HepG2 (cell line): ENCODE data around the gene NXPH4. TPM values are rescaled to one million over a fixed set of nuclear protein-coding genes. Genes with fewer than 3 reads are reported as not detected.

Experiments used
- ATAC-seq: fragments of 200-7000 bp; cut with Tn5 transposase; 3 replicates; pipeline ENCODE4 v1.9.1; 2020; ENCODE audit warnings: mild to moderate bottlenecking, moderate library complexity
- BruUV-seq: library from RNA; stranded (reverse); fragments of 400-500 nt; replicated peaks from 2 replicates; lab custom pipeline; 2021; lab: Mats Ljungman, UMichigan
- CTCF ChIA-PET: fragments of 300-600 bp; formaldehyde crosslinking; extraction: SDS; loops from one replicate; lab custom pipeline; 2021; ENCODE audit warnings: low total read pairs, inconsistent platforms, low intra/inter-chr PET ratio; lab: Yijun Ruan, JAX
- POLR2A ChIA-PET: fragments of 350-600 bp; sonication (Branson Sonifier 250); formaldehyde crosslinking; loops from one replicate; lab custom pipeline; 2020; ENCODE audit warnings: antibody characterized with exemption, inconsistent platforms; lab: Yijun Ruan, JAX
- DNase-seq: peaks from one replicate; pipeline ENCODE4 v3.0.0-alpha.2; 2015; ENCODE audit warnings: low spot score
- FAIRE-seq: peaks from 3 replicates; lab custom pipeline; 2011; peaks lifted over from hg19 to GRCh38; lab: Jason Lieb, UNC
- H2AFZ ChIP-seq: one replicate; pipeline ENCODE4 v1.6.1; 2011; ENCODE audit warnings: low read length, inconsistent platforms
- H3K27ac ChIP-seq: fragments of 300-600 bp; 3 replicates; pipeline ENCODE4 v1.8.0; 2011; ENCODE audit warnings: mixed run types, mild to moderate bottlenecking, mixed read lengths, low read length, inconsistent platforms; ENCODE audit not compliant: insufficient read depth; ENCODE audit errors: extremely low read length
- H3K27me3 ChIP-seq, 2 experiments: fragments of 200-600 bp in 1 of 2; 2 replicates in 1 of 2; 3 replicates in 1 of 2; pipeline versions ENCODE4 v1.6.0 to v1.8.0; 2011; ENCODE audit warnings: low read length in 2 of 2, mild to moderate bottlenecking in 2 of 2, moderate library complexity in 2 of 2, inconsistent platforms in 1 of 2; ENCODE audit not compliant: insufficient read depth in 2 of 2, control insufficient read depth in 1 of 2
- H3K36me3 ChIP-seq, 2 experiments: fragments of 200-600 bp in 1 of 2; replicated peaks in 1 of 2; 2 replicates in 1 of 2; 3 replicates in 1 of 2; pipeline versions ENCODE4 v1.5.1 to v1.8.0; 2011; ENCODE audit warnings: low read length in 2 of 2, inconsistent platforms in 1 of 2; ENCODE audit not compliant: insufficient read depth in 2 of 2, control insufficient read depth in 1 of 2
- H3K4me1 ChIP-seq: 2 replicates; pipeline ENCODE4 v1.5.1; 2012; ENCODE audit warnings: low read length, inconsistent platforms; ENCODE audit not compliant: insufficient read depth
- H3K4me2 ChIP-seq: 2 replicates; pipeline ENCODE4 v1.6.0; 2011; ENCODE audit warnings: low read depth, low read length, inconsistent platforms
- H3K4me3 ChIP-seq, 3 experiments: fragments of 200-600 bp in 1 of 3; sonication (generic), shearing (Covaris generic) in 1 of 3; replicated peaks in 1 of 3; 2 replicates each; pipeline ENCODE4 v1.5.1; 2011 to 2016; ENCODE audit warnings: low read length in 3 of 3, inconsistent platforms in 2 of 3, low read depth in 2 of 3, mild to moderate bottlenecking in 2 of 3, control low read depth in 1 of 3, mixed read lengths in 1 of 3; ENCODE audit not compliant: insufficient read depth in 1 of 3
- H3K79me2 ChIP-seq: one replicate; pipeline ENCODE4 v1.6.1; 2011; ENCODE audit warnings: low read length, inconsistent platforms; ENCODE audit not compliant: insufficient read depth
- H3K9ac ChIP-seq: 2 replicates; pipeline ENCODE4 v1.6.0; 2011; ENCODE audit warnings: mild to moderate bottlenecking, low read depth, low read length, inconsistent platforms; ENCODE audit not compliant: insufficient read depth
- H3K9me3 ChIP-seq: 2 replicates; pipeline ENCODE4 v1.5.1; 2012; ENCODE audit warnings: mild to moderate bottlenecking, low read length
- H4K20me1 ChIP-seq: 2 replicates; pipeline ENCODE4 v1.6.0; 2011; ENCODE audit warnings: inconsistent platforms, mild to moderate bottlenecking, low read length, moderate library complexity; ENCODE audit not compliant: insufficient read depth
- ATF4 ChIP-seq, 2 experiments: fragments of 450-650 bp in 1 of 2; sonication (generic) in 1 of 2; formaldehyde crosslinking; IDR thresholded peaks; 2 replicates each; pipeline versions ENCODE4 v1.5.0 to v1.8.0; 2020 to 2022; ENCODE audit warnings: mild to moderate bottlenecking in 1 of 2, missing genetic modification reagents in 1 of 2
- CEBPB ChIP-seq: IDR thresholded peaks from 2 replicates; pipeline ENCODE4 v1.6.1; 2011; ENCODE audit warnings: low read depth, low read length, improper control_type of control experiment, borderline replicate concordance
- CEBPG ChIP-seq: IDR thresholded peaks from 2 replicates; pipeline ENCODE4 v1.6.1; 2016
- GLMP ChIP-seq: sonication (generic); formaldehyde crosslinking; IDR thresholded peaks from 2 replicates; pipeline ENCODE4 v1.9.0; 2021; ENCODE audit warnings: missing genetic modification reagents, mild to moderate bottlenecking, borderline replicate concordance
- HMG20A ChIP-seq: IDR thresholded peaks from 2 replicates; pipeline ENCODE4 v1.6.1; 2016; ENCODE audit warnings: borderline replicate concordance
- HNRNPL ChIP-seq: fragments of 200-400 bp; formaldehyde crosslinking; IDR thresholded peaks from 2 replicates; pipeline ENCODE4 v1.6.1; 2017; ENCODE audit warnings: mild to moderate bottlenecking, low read depth, low read length
- MAFF ChIP-seq: IDR thresholded peaks from 2 replicates; pipeline ENCODE4 v1.6.1; 2011; ENCODE audit warnings: low read depth, low read length, improper control_type of control experiment
- MBNL3 ChIP-seq: fragments of 250-450 bp; sonication (Bioruptor Pico); conservative IDR thresholded peaks from 2 replicates; pipeline ENCODE4 v1.8.0; 2022; ENCODE audit warnings: mild to moderate bottlenecking, inconsistent platforms
- MLX ChIP-seq: IDR thresholded peaks from 2 replicates; pipeline ENCODE4 v1.6.1; 2016
- MTA1 ChIP-seq: sonication (generic); formaldehyde crosslinking; IDR thresholded peaks from 2 replicates; pipeline ENCODE4 v1.4.0; 2020; ENCODE audit warnings: missing genetic modification reagents, mild to moderate bottlenecking, borderline replicate concordance
- RBFOX2 ChIP-seq: fragments of 200-400 bp; formaldehyde crosslinking; IDR thresholded peaks from 2 replicates; pipeline ENCODE4 v1.6.1; 2017; ENCODE audit warnings: low read depth, mild to moderate bottlenecking, low read length
- SP5 ChIP-seq: IDR thresholded peaks from 2 replicates; pipeline ENCODE4 v1.6.1; 2016; ENCODE audit warnings: low read depth, borderline replicate concordance
- SSRP1 ChIP-seq: IDR thresholded peaks from 2 replicates; pipeline ENCODE4 v1.6.1; 2016; ENCODE audit warnings: control low read depth
- ZFP41 ChIP-seq: sonication (generic); formaldehyde crosslinking; IDR thresholded peaks from 2 replicates; pipeline ENCODE4 v1.4.0; 2020; ENCODE audit warnings: mild to moderate bottlenecking, missing genetic modification reagents, borderline replicate concordance
- ZNF282 ChIP-seq: fragments of 450-650 bp; IDR thresholded peaks from 2 replicates; pipeline ENCODE4 v1.6.1; 2018; ENCODE audit not compliant: partially characterized antibody
- ZNF33A ChIP-seq: sonication (generic); formaldehyde crosslinking; IDR thresholded peaks from 2 replicates; pipeline ENCODE4 v1.5.1; 2020; ENCODE audit warnings: missing genetic modification reagents, mild to moderate bottlenecking, moderate library complexity, borderline replicate concordance
- ZNF619 ChIP-seq: sonication (generic); formaldehyde crosslinking; IDR thresholded peaks from 2 replicates; pipeline ENCODE4 v1.4.0; 2020; ENCODE audit warnings: mild to moderate bottlenecking, missing genetic modification reagents
- ZNF670 ChIP-seq: sonication (generic); formaldehyde crosslinking; IDR thresholded peaks from 2 replicates; pipeline ENCODE4 v1.8.0; 2022; ENCODE audit warnings: mild to moderate bottlenecking, missing genetic modification reagents, borderline replicate concordance
- ZNF737 ChIP-seq: sonication (generic); formaldehyde crosslinking; IDR thresholded peaks from 2 replicates; pipeline ENCODE4 v1.5.0; 2020; ENCODE audit warnings: missing genetic modification reagents, mild to moderate bottlenecking, borderline replicate concordance
- ZNF775 ChIP-seq: sonication (generic); formaldehyde crosslinking; IDR thresholded peaks from 2 replicates; pipeline ENCODE4 v1.4.0; 2020; ENCODE audit warnings: missing genetic modification reagents, mild to moderate bottlenecking, moderate library complexity, borderline replicate concordance
- ZNF816 ChIP-seq: sonication (generic); formaldehyde crosslinking; IDR thresholded peaks from 2 replicates; pipeline ENCODE4 v1.8.0; 2022; ENCODE audit warnings: missing genetic modification reagents, mild to moderate bottlenecking, borderline replicate concordance
- ZSCAN9 ChIP-seq: IDR thresholded peaks from 2 replicates; pipeline ENCODE4 v1.6.1; 2016; ENCODE audit warnings: borderline replicate concordance
- WGBS: methylation state at CpG from one replicate; pipeline ENCODE4 v1.1.6; 2017; ENCODE audit warnings: low lambda C conversion rate; 5-methylcytosine and 5-hydroxymethylcytosine counted together
- in situ Hi-C: cut with HindIII; loops from 2 replicates; pipeline ENCODE4 v1.10.0; 2017; ENCODE audit warnings: low pct_unique_long_range_greater_than_20kb; ENCODE audit not compliant: extremely low pct_ligation_motif_present
- intact Hi-C: fragments of 100-400 bp; cut with micrococcal nuclease; formaldehyde crosslinking; loops from one replicate; pipeline ENCODE4 v1.10.0; 2022; ENCODE audit not compliant: unreplicated experiment
- polyA plus RNA-seq, 8 experiments: library from polyadenylated mRNA; depleted of rRNA in 3 of 8; stranded (reverse) in 7 of 8; unstranded in 1 of 8; fragments of >200 nt; fragmentation: Illumina TruSeq in 4 of 8; extraction: Trizol in 4 of 8; gene quantifications; 2 replicates each; pipeline versions ENCODE4 v1.2.1 to v1.2.3, GENCODE V29; 2011 to 2016; ENCODE audit warnings: low read depth in 4 of 8, missing spikeins in 1 of 8, mixed read lengths in 1 of 8; ENCODE audit not compliant: insufficient read depth in 1 of 8
- total RNA-seq, 5 experiments: library from RNA; depleted of rRNA; stranded (reverse); fragments of >200 nt; fragmentation: Illumina TruSeq; extraction: Trizol; gene quantifications; 2 replicates each; pipeline ENCODE4 v1.2.3, GENCODE V29; 2016; ENCODE audit warnings: low read depth in 1 of 5

Gene NXPH4
- total and polyA plus RNA-seq, 2 of the 13 experiments (the other 11 are each of a cell fraction or from before 2014, with no cell fraction given): 0.13 TPM; not detected in 1

GRCh38 chr12:57237932-57238853, 21.6 kb downstream of the NXPH4 start:
- Histone ChIP-seq H2AFZ (no peak overlapping the region), H4K20me1 (peaks cover 8% of the 10 kb centered on the region; the same call in 1 of the 2 replicates), H3K4me2 (peak overlapping the region; percentile 99), H3K79me2 (no peaks in the 10 kb centered on the region), H3K27ac (no peak overlapping the region), H3K9me3 (no peaks in the 10 kb centered on the region), H3K27me3 (peaks cover 18 to 41% of the 10 kb centered on the region in 2 experiments), H3K4me3 (peak overlapping the region; percentile 66 to 83 (median 67)), H3K36me3 (peaks cover 6 to 14% of the 10 kb centered on the region in 2 experiments), H3K9ac (peak overlapping the region; percentile 45), H3K4me1 (peaks cover 83% of the 10 kb centered on the region)
- intact Hi-C loops (loop anchor here (2.0 kb wide), 1 partner anchor 13 kb away; no protein-coding TSS in a partner anchor), in situ Hi-C loops (no loop called here)
- DNase-seq: no peak
- BruUV-seq: no TSS peak
- WGBS: 9% methylated on average over 23 of the region's 63 CpGs
- no peak for FAIRE-seq
- peak; percentile 14 for ATAC-seq
- POLR2A ChIA-PET: interaction anchor here (0.9 to 8.9 kb wide), 7 partner anchors 8 to 217 kb away, joined by 3 to 116 read pairs (median 3); partner anchors contain the start of genes INHBE and SHMT2
- CTCF ChIA-PET: interaction anchor here (4.9 to 11.7 kb wide), 2 partner anchors 12 to 24 kb away, joined by 87 to 308 read pairs; partner anchors contain the start of genes NXPH4 and SHMT2
- TF ChIP-seq ZNF282: no peak
- TF ChIP-seq SSRP1 (CRISPR knock-in tag): no peak
- no peak for TF ChIP-seq MBNL3 (CRISPR knock-in tag)
- peak; percentile 75 for TF ChIP-seq RBFOX2
- TF ChIP-seq HNRNPL: 0 out of 2 replicates have a peak, but pooled peaks have one; percentile 20
- no peak for TF ChIP-seq CEBPB
- no peak for TF ChIP-seq ZNF775 (CRISPR knock-in tag)
- TF ChIP-seq ZNF816 (CRISPR knock-in tag): 0 out of 2 replicates have a peak, but pooled peaks have one; percentile 31
- TF ChIP-seq ZNF33A (CRISPR knock-in tag): no peak
- TF ChIP-seq CEBPG (CRISPR knock-in tag): no peak
- no peak for TF ChIP-seq ATF4 (CRISPR knock-in tag; IDR thresholded peaks at IDR 0.05)
- no peak for TF ChIP-seq HMG20A (CRISPR knock-in tag)
- 0 out of 2 replicates have a peak, but pooled peaks have one; percentile 5 for TF ChIP-seq MLX (CRISPR knock-in tag)
- no peak for TF ChIP-seq ZSCAN9
- TF ChIP-seq SP5: no peak
- TF ChIP-seq GLMP: no peak
- no peak for TF ChIP-seq ZNF737 (CRISPR knock-in tag)
- TF ChIP-seq ZNF670 (CRISPR knock-in tag): peak; percentile 27; the same call in 1 of the 2 replicates
- no peak for TF ChIP-seq ZFP41 (CRISPR knock-in tag)
- TF ChIP-seq ZNF619 (CRISPR knock-in tag): no peak
- no peak for TF ChIP-seq MAFF
- no peak for TF ChIP-seq MTA1 (CRISPR knock-in tag)
